Natural killer cell (primary cell): ENCODE measurements around the gene LILRA2. TPM values are rescaled to one million over a fixed set of nuclear protein-coding genes. Genes with fewer than 3 reads are reported as not detected.
"Not testable (repeated sequence)": the region's sequence is repeated elsewhere in the genome, so short reads cannot be mapped to it uniquely, and the experiment has no call there.

ENCODE experiments used
- ATAC-seq, 3 donors: fragments of 150-1000 bp in 2 of 3; fragments of 200-7000 bp in 1 of 3; cut with Tn5 transposase; 1 replicate in 1 of 3; 2 replicates in 2 of 3; pipeline ENCODE4 v1.10.0; 2021; ENCODE audit warnings: mild to moderate bottlenecking in 2 of 3, moderate library complexity in 2 of 3
- DNase-seq, 2 donors: peaks; one replicate each; pipeline versions ENCODE4 v3.0.0 to v3.0.0-alpha.2; 2013 to 2021; ENCODE audit warnings: mixed read lengths in 1 of 2
- H3K27ac ChIP-seq: one replicate; pipeline ENCODE4 v1.5.1; 2013; ENCODE audit warnings: mild to moderate bottlenecking, low read length
- H3K27me3 ChIP-seq: one replicate; pipeline ENCODE4 v1.6.1; 2013; ENCODE audit warnings: low read length; ENCODE audit not compliant: control insufficient read depth, insufficient read depth
- H3K36me3 ChIP-seq: one replicate; pipeline ENCODE4 v1.6.1; 2013; ENCODE audit warnings: low read length; ENCODE audit not compliant: control insufficient read depth, insufficient read depth
- H3K4me1 ChIP-seq: one replicate; pipeline ENCODE4 v1.6.1; 2013; ENCODE audit warnings: low read length; ENCODE audit not compliant: control insufficient read depth, insufficient read depth
- H3K4me3 ChIP-seq: one replicate; pipeline ENCODE4 v1.5.1; 2013; ENCODE audit warnings: low read length
- H3K9me3 ChIP-seq: one replicate; pipeline ENCODE4 v1.6.1; 2013; ENCODE audit warnings: low read length; ENCODE audit not compliant: control insufficient read depth, insufficient read depth
- H3K27ac Mint-ChIP-seq, 2 donors: one replicate each; pipeline ENCODE4 v1.8.0; 2022; ENCODE audit warnings: mild to moderate bottlenecking in 2 of 2, mixed read lengths in 2 of 2, moderate library complexity in 1 of 2
- H3K27me3 Mint-ChIP-seq, 2 donors: one replicate each; pipeline ENCODE4 v1.8.0; 2022; ENCODE audit warnings: low read depth in 2 of 2, mixed read lengths in 2 of 2
- H3K36me3 Mint-ChIP-seq: one replicate; pipeline ENCODE4 v1.8.0; 2022; ENCODE audit warnings: mixed read lengths
- H3K4me1 Mint-ChIP-seq, 2 donors: one replicate each; pipeline ENCODE4 v1.8.0; 2022; ENCODE audit warnings: mixed read lengths in 2 of 2
- H3K4me3 Mint-ChIP-seq: one replicate; pipeline ENCODE4 v1.8.0; 2022; ENCODE audit warnings: mild to moderate bottlenecking, moderate library complexity, mixed read lengths
- H3K9me3 Mint-ChIP-seq, 2 donors: one replicate each; pipeline ENCODE4 v1.8.0; 2022; ENCODE audit warnings: mixed read lengths in 2 of 2
- CTCF ChIP-seq: fragments of 200-600 bp; IDR thresholded peaks from one replicate; pipeline ENCODE4 v1.8.0; 2022; ENCODE audit warnings: antibody characterized with exemption
- WGBS: methylation state at CpG from one replicate; pipeline ENCODE4 v1.1.7; 2013; ENCODE audit warnings: missing lambda C conversion rate; ENCODE audit not compliant: insufficient coverage; 5-methylcytosine and 5-hydroxymethylcytosine counted together
- intact Hi-C: fragments of 100-400 bp; cut with micrococcal nuclease; formaldehyde crosslinking; loops from one replicate; pipeline ENCODE4 v1.14.2; 2022
- total RNA-seq, 4 donors: library from RNA; stranded (reverse); fragments of 120-200 nt in 1 of 4; gene quantifications; one replicate each; pipeline versions ENCODE4 v1.2.3 to v1.2.4, GENCODE V29; 2013 to 2022

The LILRA2 gene
- total RNA-seq, 3 donors from 2014 or later (not counting 1 experiment from before 2014, with no cell fraction given) = 1.4 to 8.4 (median 5.6) TPM

- DNase-seq = no peak
- H3K9me3 Mint-ChIP-seq = no peaks in the 10 kb centered on the region
- no peak for ATAC-seq
- H3K4me1 Mint-ChIP-seq = peaks cover 9 to 19% of the 10 kb centered on the region in 2 donors
- 80% methylated on average over 6 of the region's 7 CpGs for WGBS
- Histone ChIP-seq H3K4me1 (peaks cover 25% of the 10 kb centered on the region), H3K9me3 (no peaks in the 10 kb centered on the region), H3K27ac (no peak overlapping the region), H3K4me3 (no peak overlapping the region), H3K36me3 (peaks cover 10% of the 10 kb centered on the region), H3K27me3 (no peaks in the 10 kb centered on the region)
- peaks cover 12 to 14% of the 10 kb centered on the region in 2 donors for H3K27me3 Mint-ChIP-seq
- H3K4me3 Mint-ChIP-seq = no peak overlapping the region
- no peaks in the 10 kb centered on the region for H3K36me3 Mint-ChIP-seq
- H3K27ac Mint-ChIP-seq = no peak overlapping the region
- intact Hi-C loops = no loop called here
- no peak for TF ChIP-seq CTCF
These were observed 59.8 kb downstream of the LILRA2 start for GRCh38 chr19:54633401-54633800.

GRCh38 chr19:54636081-54636480 is 62.5 kb downstream of the LILRA2 start:
- DNase-seq, H3K4me3 ChIP-seq, H3K27ac Mint-ChIP-seq, H3K9me3 ChIP-seq, ATAC-seq, H3K36me3 ChIP-seq, H3K9me3 Mint-ChIP-seq, H3K4me3 Mint-ChIP-seq, H3K27me3 ChIP-seq, H3K36me3 Mint-ChIP-seq, intact Hi-C loops, H3K27ac ChIP-seq, H3K4me1 ChIP-seq, H3K4me1 Mint-ChIP-seq: not testable (repeated sequence)
- WGBS = 72% methylated on average over 12 of the region's 12 CpGs
- peaks cover 16 to 25% of the 10 kb centered on the region in 2 donors for H3K27me3 Mint-ChIP-seq

GRCh38 chr19:54638683-54639082 is 65.1 kb downstream of the LILRA2 start:
- Histone ChIP-seq H3K27me3 (no peaks in the 10 kb centered on the region), H3K27ac (no peak overlapping the region), H3K36me3 (no peaks in the 10 kb centered on the region), H3K9me3 (no peaks in the 10 kb centered on the region), H3K4me1 (no peaks in the 10 kb centered on the region), H3K4me3 (no peak overlapping the region)
- H3K27me3 Mint-ChIP-seq = peaks cover 21 to 30% of the 10 kb centered on the region in 2 donors
- ATAC-seq = no peak
- no peak overlapping the region for H3K4me3 Mint-ChIP-seq
- no peaks in the 10 kb centered on the region for H3K36me3 Mint-ChIP-seq
- 96% methylated on average over 18 of the region's 18 CpGs for WGBS
- DNase-seq = no peak
- no peak for TF ChIP-seq CTCF
- peaks cover 0 to 5% of the 10 kb centered on the region in 2 donors for H3K4me1 Mint-ChIP-seq
- no peaks in the 10 kb centered on the region for H3K9me3 Mint-ChIP-seq
- H3K27ac Mint-ChIP-seq = no peak overlapping the region
- intact Hi-C loops = no loop called here

Other genes with a start within 250 kb of the LILRA2 start
- 1 to 10 TPM in 2 of 3 donors, not detected in 1; 2.0 to 2.4 TPM for gene LILRA4, start 234.6 kb upstream of the LILRA2 start, total RNA-seq
- 100 to 1,000 TPM; 117 to 163 (median 156) TPM for gene LAIR1, start 208.9 kb upstream of the LILRA2 start, total RNA-seq
- under 1 TPM; 0.59 to 0.84 (median 0.65) TPM for gene TTYH1, start 158.3 kb upstream of the LILRA2 start, total RNA-seq
- 100 to 1,000 TPM; 479 to 563 (median 507) TPM for gene LENG8, start 124.6 kb upstream of the LILRA2 start, total RNA-seq
- gene LENG9, start 110.0 kb upstream of the LILRA2 start, total RNA-seq = 1 to 10 TPM; 3.2 to 5.6 (median 4.3) TPM
- not detected for gene CDC42EP5, start 100.5 kb upstream of the LILRA2 start, total RNA-seq
- gene LAIR2, start 71.0 kb upstream of the LILRA2 start, total RNA-seq = 10 to 100 TPM; 44.1 to 67.7 (median 53.3) TPM
- 10 to 100 TPM in 1 of 3 donors, 1 to 10 TPM in 2; 1.4 to 13.0 (median 6.1) TPM for gene LILRA1, start 19.8 kb downstream of the LILRA2 start, total RNA-seq
- 10 to 100 TPM; 18.4 to 44.4 (median 38.5) TPM for gene LILRB1, start 56.7 kb downstream of the LILRA2 start, total RNA-seq
- gene LILRB4, start 89.2 kb downstream of the LILRA2 start, total RNA-seq = 1 to 10 TPM; 1.5 to 3.6 (median 2.5) TPM
- not detected for gene KIR3DL3, start 150.7 kb downstream of the LILRA2 start, total RNA-seq
- 10 to 100 TPM; 40.7 to 57.3 (median 54.1) TPM for gene KIR2DL3, start 164.7 kb downstream of the LILRA2 start, total RNA-seq
- 10 to 100 TPM; 39.5 to 88.2 (median 70.8) TPM for gene KIR2DL1, start 196.0 kb downstream of the LILRA2 start, total RNA-seq
- 10 to 100 TPM in 1 of 3 donors, 1 to 10 TPM in 2; 7.1 to 14.5 (median 7.3) TPM for gene KIR2DL4, start 229.8 kb downstream of the LILRA2 start, total RNA-seq
- 10 to 100 TPM; 34.7 to 97.1 (median 41.2) TPM for gene KIR3DL1, start 242.7 kb downstream of the LILRA2 start, total RNA-seq